GM19238 (cell line): ENCODE measurements around the gene ASTN2.

Source experiments
- DNase-seq: peaks from one replicate; pipeline ENCODE4 v3.0.0; 2011; ENCODE audit warnings: low spot score; ENCODE audit not compliant: insufficient read length

ASTN2 gene

GRCh38 chr9:117304549-117304948 is 110.3 kb downstream of the ASTN2 start:
- DNase-seq, result no peak

GRCh38 chr9:117303643-117304230 is 111.1 kb downstream of the ASTN2 start:
- no peak for DNase-seq

- DNase-seq, result no peak
These were observed 112.4 kb downstream of the ASTN2 start for GRCh38 chr9:117302487-117302886.

GRCh38 chr9:117300371-117301110 is 114.3 kb downstream of the ASTN2 start:
- DNase-seq, result no peak

- DNase-seq, result no peak
These were observed 118.4 kb downstream of the ASTN2 start for GRCh38 chr9:117296453-117296852.

GRCh38 chr9:117293206-117294114 is 121.4 kb downstream of the ASTN2 start:
- no peak for DNase-seq

GRCh38 chr9:117290856-117291622 is 123.8 kb downstream of the ASTN2 start:
- no peak for DNase-seq

GRCh38 chr9:117290306-117290840 is 124.5 kb downstream of the ASTN2 start:
- DNase-seq, result no peak

GRCh38 chr9:117286245-117286644 is 128.6 kb downstream of the ASTN2 start:
- DNase-seq, result no peak

GRCh38 chr9:117284414-117284813 is 130.4 kb downstream of the ASTN2 start:
- no peak for DNase-seq

- DNase-seq, result no peak
These were observed 132.3 kb downstream of the ASTN2 start for GRCh38 chr9:117282541-117282940.

- DNase-seq, result no peak
These were observed 136.3 kb downstream of the ASTN2 start for GRCh38 chr9:117278471-117279035.

- no peak for DNase-seq
These were observed 136.8 kb downstream of the ASTN2 start for GRCh38 chr9:117278020-117278419.

GRCh38 chr9:117276444-117276843 is 138.4 kb downstream of the ASTN2 start:
- DNase-seq, result no peak

GRCh38 chr9:117273612-117274011 is 141.2 kb downstream of the ASTN2 start:
- no peak for DNase-seq

GRCh38 chr9:117268847-117269446 is 145.9 kb downstream of the ASTN2 start:
- DNase-seq, result no peak

- DNase-seq, result no peak
These were observed 147.9 kb downstream of the ASTN2 start for GRCh38 chr9:117266855-117267497.

GRCh38 chr9:117265253-117265652 is 149.6 kb downstream of the ASTN2 start:
- no peak for DNase-seq

- DNase-seq, result no peak
These were observed 156.5 kb downstream of the ASTN2 start for GRCh38 chr9:117258184-117258866.
